IMR-90 (cell line): ENCODE data around the gene MYH6. TPM values are rescaled to one million over a fixed set of nuclear protein-coding genes. Genes with fewer than 3 reads are reported as not detected.

Experiments
- CHD1 ChIP-seq: IDR thresholded peaks from 2 replicates; pipeline ENCODE4 v1.6.1; 2012; ENCODE audit warnings: low read depth, low read length, improper control_type of control experiment
- POLR2A ChIP-seq: IDR thresholded peaks from 2 replicates; pipeline ENCODE4 v1.6.1; 2012; ENCODE audit warnings: mild to moderate bottlenecking, low read depth, low read length
- SMC3 ChIP-seq: fragments of 150-350 bp; IDR thresholded peaks from 2 replicates; pipeline ENCODE4 v1.6.1; 2016; ENCODE audit warnings: low read depth, mild to moderate bottlenecking, antibody characterized with exemption, low read length, moderate library complexity
- USF2 ChIP-seq: fragments of 150-350 bp; IDR thresholded peaks from 2 replicates; pipeline ENCODE4 v1.6.1; 2017; ENCODE audit warnings: mild to moderate bottlenecking, antibody characterized with exemption, low read length, low read depth
- polyA plus RNA-seq, 3 experiments: library from polyadenylated mRNA; depleted of rRNA; stranded (reverse); fragments of >200 nt; gene quantifications; 2 replicates each; pipeline ENCODE4 v1.2.3, GENCODE V29; 2012; ENCODE audit warnings: low replicate concordance in 1 of 3
- total RNA-seq: library from RNA; depleted of rRNA; stranded (reverse); fragments of >200 nt; gene quantifications from 2 replicates; pipeline ENCODE4 v1.2.3, GENCODE V29; 2012

Gene MYH6
- total and polyA plus RNA-seq, 2 of the 4 experiments (the other 2 are of a cell fraction) = not detected

- TF ChIP-seq USF2 (no peak), SMC3 (0 out of 2 replicates have a peak, but pooled peaks have one; percentile 20), POLR2A (peak; percentile 88), CHD1 (no peak)
Measured at GRCh38 chr14:23352506-23353432, 55.3 kb downstream of the MYH6 start, which contains the start of gene SLC22A17 (continued).
